NCI-H1417 treated with DMSO at 0.1 percent for 48 hours (cell line): ENCODE results near the gene EIF3F.
"Not testable (repeated sequence)": the region's sequence is repeated elsewhere in the genome, so short reads cannot be mapped to it uniquely, and the experiment has no call there.

Experiments used
- DNase-seq: peaks from one replicate; lab custom pipeline; 2025; lab: John Stamatoyannopoulos, UW

EIF3F gene

DNA sequence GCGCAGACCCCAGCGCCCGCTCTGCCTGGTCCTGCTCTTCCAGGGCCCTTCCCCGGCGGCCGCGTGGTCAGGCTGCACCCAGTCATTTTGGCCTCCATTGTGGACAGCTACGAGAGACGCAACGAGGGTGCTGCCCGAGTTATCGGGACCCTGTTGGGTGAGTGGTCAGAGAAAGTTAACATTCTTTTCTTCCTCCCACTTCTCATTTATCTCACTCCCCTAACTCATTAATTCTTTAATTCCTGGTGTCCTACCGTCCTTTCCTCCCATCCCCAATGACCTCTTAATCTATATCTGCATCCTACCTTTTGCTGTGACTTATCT lies 385 bp downstream of the EIF3F start:
- not testable (repeated sequence) for DNase-seq

GRCh38 chr11:7994581-7995278 lies 7.6 kb downstream of the EIF3F start:
- DNase-seq, result no peak

DNA sequence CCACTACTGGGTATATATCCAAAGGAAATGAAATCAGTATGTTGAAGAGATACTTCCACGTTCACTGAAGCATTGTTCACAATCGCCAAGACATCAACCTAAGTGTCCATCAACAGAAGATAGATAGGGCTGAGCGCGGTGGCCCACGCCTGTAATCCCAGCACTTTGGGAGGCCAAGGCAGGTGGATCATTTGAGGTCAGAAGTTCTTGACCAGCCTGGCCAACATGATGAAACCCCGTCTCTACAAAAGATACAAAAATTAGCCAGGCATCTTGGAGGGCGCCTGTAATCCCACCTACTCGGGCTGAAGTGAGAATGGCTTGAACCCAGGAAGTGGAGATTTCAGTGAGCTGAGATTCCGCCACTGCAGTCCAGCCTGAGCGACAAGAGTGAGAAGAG lies 12.7 kb downstream of the EIF3F start:
- DNase-seq, result no peak

GRCh38 chr11:8000390-8000789 lies 13.3 kb downstream of the EIF3F start:
- no peak for DNase-seq

- DNase-seq, result no peak
Observed at GRCh38 chr11:8002676-8003075, 15.5 kb downstream of the EIF3F start.

DNA sequence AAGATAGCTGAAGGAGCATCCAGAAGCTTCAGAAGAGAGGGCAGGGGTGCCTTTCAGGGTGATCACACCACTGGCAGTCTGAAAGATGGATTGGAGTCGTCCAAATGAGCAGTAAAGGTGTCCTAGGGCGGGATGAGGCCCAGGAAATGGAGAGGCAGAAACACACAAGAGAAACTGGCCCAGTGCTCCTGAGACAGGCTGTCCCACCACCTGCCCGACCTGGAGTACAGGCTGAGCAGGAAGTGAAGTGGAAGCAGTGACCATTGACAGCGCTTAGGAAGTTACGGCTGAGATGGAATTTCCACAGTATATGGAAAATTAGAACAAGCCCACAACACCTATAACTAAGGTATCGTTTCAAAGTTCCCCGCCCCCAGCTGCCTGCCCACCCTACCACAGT lies 16.1 kb downstream of the EIF3F start:
- DNase-seq, result no peak

- DNase-seq, result no peak
Observed at GRCh38 chr11:8004008-8004407, 16.9 kb downstream of the EIF3F start.

GRCh38 chr11:8005556-8005955 lies 18.4 kb downstream of the EIF3F start:
- DNase-seq, result no peak

DNA sequence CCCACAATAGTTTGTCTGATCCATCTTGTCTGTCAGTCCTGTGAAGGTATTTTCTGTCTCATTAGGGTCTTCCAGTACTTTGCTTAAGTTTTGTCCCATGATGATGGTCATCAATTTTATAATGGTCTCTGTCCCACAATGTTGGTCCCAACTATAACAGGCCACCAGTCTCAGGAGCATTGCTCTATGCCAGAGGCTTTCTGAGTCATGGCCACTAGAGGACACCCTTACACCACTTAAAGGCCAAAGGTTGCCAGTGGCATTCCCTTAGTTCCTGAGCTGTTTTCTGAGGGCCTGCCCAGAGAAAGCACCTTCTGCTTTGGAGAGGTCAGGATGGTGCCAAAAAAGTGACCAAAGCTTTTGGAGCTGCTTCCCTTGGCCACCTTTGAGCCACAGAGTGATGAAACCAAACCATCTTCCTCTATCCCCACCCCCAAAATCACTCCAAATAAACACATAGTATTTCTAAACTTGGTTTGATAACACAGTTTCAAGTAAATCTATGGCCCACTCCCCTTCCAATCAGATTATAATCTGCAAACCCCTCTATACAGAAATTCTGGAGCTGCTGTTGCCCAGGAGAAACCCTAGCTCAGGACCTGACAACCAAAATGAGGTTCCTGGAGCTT lies 19.3 kb downstream of the EIF3F start:
- DNase-seq, result no peak

DNA sequence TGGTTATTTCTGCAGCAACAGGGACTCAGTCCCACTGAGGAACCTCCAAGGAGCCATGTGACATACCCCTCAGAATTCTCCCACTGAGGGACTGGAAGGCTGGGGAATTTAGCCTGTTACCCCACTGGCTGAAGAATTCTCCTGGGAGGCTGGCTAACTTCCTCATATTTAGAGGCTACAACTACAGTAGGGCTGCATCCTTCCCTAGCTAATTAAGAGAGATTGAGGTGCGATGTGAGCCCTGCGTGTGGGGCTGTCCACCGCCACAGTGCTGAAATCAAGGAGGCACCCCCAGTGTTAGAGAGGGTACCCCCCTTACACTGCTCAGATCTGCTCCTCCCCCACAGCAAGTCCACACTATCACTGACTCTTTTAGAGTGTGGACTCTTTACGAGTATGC lies 21.1 kb downstream of the EIF3F start:
- DNase-seq, result no peak

GRCh38 chr11:8009856-8010255 lies 22.7 kb downstream of the EIF3F start:
- DNase-seq, result no peak

DNA sequence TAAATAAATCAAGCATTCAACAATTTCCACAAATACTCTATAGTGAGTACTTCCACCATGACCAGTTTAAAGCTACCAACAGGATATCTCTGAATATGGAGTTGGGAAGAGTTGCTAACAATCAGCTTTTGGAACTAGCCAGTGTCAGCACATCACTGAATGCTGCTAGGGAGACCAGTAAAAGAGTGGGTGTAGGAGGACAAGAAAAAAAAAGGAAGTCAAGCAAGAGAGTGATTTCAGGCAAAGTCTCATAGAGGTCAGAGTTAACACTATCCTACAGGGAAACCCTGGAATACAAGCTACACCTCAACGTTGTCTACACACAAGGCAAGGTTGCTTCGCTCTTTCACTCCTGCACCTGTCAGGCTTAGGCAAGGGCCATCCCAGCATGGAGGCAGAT lies 24.2 kb downstream of the EIF3F start:
- DNase-seq, result no peak

DNA sequence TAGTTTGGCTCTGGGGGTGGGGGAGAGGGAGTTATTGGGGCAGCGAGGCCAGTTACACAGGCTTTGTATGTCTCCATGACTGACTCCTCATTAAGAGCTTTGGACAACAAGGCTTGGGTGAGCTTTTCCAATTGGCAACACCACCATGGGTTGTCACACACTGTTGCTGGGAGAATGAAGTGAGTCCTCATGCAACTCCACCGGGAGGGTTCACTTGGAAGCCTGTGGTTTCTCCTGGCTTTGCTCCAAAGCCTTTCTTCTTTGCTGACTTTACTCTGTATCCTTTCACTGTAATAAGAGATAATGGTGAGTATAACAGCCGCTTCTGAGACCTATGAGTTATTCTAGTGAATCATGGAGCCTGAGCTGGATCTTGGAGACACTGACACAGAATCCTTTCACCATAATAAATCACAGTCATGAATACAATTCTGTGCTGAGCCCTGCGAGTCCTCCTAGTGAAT lies 24.9 kb downstream of the EIF3F start:
- DNase-seq, result no peak

- DNase-seq, result no peak
Observed at GRCh38 chr11:8013833-8014232, 26.7 kb downstream of the EIF3F start.

DNA sequence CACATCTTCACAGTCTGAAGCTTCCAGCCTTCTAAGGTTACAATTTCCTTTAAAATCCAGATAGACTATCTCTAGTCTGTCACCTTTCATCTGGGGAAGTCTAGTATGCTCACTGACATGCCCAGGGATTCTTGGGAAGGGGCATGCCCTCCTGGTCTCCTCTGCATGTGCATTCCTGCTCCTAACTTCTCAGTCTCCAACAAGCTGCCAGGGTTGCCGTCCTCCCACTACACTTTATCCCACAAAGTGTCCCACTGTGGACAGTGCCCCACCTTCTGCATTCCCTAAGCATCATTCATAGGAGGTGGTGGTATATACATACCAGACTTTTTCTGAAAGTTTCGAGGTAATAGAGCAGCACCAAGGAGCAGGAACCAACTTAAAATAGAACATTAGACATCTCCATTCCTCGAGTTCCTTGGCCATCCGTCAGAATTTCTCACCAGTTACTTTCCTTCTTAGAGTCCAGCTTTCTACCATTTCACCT lies 28.7 kb downstream of the EIF3F start:
- no peak for DNase-seq

DNA sequence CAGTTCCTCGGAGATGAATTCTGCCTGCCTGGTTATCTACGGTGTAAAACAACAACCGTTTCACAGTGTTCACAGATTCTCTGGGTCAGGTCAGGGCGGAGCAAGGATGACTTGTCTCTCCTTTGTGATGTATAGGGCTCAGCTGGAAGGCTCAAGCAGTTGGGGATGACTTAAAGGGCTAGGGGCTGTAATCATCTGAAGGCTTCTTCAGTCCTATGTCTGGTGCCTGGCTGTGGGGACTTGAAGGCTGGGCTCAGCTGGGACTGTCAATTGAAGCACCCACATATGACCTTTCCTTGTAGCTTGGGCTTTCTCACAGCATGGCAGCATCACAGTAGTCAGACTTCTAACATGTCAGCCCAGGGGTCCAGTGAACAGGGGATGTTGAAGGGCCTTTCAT lies 29.3 kb downstream of the EIF3F start:
- no peak for DNase-seq

DNA sequence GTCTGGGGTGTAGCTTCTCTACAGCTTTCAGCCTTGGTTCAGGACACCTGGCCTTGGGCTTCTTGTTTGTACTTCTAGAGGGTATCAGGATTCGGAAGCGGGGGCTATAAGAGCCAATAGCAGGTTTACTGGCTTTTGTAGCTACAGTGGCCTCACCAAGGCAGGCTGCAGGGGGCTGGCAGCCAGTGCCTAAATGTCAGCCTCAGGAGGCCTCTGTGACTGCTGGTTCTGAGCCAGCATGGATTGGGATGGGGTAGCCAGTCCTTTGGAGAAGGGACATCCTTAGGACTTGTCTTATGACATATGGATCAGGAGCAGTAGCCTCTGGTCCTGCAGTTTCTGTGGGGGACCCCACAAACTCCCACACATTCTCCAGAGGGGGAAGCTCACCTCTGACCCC lies 29.9 kb downstream of the EIF3F start:
- no peak for DNase-seq

DNA sequence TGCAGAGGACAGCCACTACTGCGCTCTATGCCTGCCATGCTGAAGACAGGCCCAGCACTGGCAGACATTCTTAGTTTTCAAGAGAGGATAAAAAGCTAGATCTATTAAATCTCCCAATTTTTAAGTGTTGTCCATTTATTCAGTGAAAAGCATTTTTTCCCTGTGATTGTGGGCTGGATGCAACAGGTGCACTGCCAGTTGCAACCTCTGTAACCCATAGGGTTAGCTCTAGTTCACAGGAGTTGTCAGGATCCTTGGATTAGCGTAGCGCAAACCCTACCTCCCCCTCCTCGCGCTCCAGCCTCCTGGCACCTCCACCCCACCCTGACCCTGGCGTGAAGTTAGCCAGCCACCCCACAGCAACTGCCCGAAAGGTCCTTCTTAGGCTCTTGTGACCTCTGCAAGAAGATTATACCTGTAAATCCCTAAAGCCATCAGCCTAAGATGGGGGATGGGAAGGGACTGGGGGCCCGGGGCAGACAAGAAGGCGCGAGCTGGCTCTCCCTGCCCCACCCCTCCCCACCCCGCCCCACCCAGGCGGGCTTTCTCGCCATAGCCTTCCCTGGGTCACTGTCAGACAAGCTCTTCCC lies 30.9 kb downstream of the EIF3F start:
- DNase-seq, result no peak

DNA sequence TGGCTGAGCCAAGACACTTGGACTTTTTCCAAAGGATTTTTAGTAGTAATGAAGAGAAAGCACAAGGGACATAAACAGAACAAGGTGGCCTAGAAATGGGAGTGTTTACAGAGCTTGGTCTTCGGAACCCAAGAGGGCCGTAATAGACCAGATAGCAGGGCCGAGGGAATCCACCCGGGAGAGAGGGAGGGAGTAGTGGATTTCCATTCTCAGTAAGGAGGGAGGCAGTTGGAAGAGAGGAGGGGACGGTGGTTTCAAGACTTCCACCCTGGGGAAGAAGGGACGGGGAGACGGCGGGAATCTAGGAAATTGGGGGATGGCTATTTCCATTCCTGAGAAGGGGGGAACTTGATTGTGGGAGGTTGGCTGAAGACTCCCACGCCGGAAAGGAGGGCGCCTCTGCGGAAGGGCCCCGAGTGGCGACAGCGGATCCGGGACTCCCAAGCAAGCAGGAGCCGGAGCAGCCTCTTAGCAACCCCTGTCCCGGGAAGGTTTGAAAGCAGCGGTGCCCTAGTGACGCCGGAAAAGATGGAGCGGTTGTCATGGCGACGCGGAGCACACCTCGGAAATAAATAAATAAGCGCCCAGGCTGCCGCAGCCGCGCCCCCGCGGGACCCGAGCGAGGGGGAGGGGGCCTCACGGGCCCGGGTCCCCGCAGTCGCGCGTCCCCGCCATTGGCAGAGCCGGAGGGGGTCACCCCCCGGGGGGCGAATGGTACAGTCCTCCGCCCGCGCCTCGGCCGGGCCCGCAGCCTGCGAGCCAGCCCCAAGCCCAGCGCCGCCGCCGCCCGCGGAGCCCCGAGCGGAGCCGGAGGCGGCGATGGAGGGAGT lies 31.6 kb downstream of the EIF3F start:
- DNase-seq, result no peak

DNA sequence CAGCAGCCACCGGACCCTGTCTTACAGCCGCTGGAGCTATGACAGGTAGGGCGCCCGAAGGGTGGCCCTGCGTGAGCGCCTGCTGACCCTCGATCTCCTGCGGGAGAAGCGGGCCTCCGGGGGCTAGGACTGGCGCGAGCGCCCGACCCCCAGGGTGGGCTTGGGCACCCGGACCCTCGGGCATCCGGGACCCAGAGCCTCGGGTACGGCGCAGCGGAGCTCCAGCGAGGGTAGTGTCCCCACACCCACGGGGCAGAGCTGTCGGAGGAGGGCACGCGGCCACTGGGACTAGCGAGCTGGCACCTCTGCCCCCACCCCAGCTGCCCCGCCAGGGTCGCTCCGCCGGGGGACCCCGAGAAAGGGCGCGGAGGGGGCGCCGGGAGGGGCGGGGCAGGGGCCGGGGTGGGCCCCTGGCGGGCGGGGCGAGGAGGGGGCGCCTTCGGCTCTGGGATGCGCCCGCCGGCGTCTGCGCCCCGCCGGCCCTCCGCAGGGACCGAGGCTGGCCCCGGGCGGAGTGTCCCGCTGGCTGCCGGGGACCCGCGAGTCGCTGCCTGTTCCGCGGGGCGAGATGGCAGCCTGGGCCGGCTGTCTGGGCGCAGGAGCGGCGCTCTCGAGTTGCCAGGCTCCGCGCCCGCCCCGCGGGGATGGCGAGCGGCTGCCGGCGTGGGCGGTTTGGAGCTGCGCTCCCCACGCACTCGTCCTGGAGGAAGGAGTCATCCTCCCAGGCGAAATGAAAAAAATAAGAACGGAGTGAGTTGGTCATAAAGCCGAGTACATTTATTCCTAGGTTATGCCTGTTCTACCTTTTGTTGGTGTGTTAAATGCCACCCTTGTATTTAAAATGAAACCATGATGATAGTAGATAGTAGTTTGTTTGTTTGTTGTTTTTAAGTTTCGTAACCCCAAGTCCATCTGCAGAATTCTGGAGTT lies 32.4 kb downstream of the EIF3F start:
- DNase-seq, result no peak

- no peak for DNase-seq
Observed at GRCh38 chr11:8020244-8020597, 33.1 kb downstream of the EIF3F start.

DNA sequence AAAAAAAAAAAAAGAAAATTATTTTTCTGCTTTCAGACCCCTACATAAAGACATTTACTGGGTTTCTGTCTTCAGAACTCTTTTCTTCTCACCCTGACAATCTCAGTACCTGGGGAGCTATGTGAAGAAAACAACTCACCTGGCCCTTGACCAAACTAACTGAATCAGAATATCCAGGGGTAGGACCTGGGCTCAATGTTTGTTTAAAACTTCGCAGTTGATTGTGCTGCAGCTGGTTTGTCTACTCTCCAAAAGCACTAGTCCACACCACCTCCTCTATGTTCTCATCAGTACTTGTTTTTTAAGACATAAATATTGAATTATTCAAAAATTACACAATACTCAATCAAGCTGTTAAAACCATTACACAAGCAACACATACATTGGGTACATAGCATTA lies 34.8 kb downstream of the EIF3F start:
- DNase-seq, result no peak
